ENCODE measurements around the gene OXLD1.

GRCh38 chr17:81672954-81673353, 6.5 kb upstream of the OXLD1 start:
- TF ChIP-seq CTCF (conservative IDR thresholded peaks at IDR 0.05; ENCODE audit: low read depth, low read length) (no peak), EZH2 (IDR thresholded peaks at IDR 0.05; ENCODE audit: borderline replicate concordance, low read depth, low read length, poor library complexity, severe bottlenecking) (no peak)

Measured in A673 (cell line).